HL-60 (cell line): Measurements from ENCODE around the gene EFNA3.

Experiments
- DNase-seq, 2 experiments: peaks; one replicate each; pipeline ENCODE4 v3.0.0-alpha.2; 2010 to 2020; ENCODE audit warnings: low read depth in 1 of 2, low spot score in 1 of 2
- H3K27ac ChIP-seq: fragments of 250-450 bp; sonication (Bioruptor Pico); replicated peaks from 2 replicates; pipeline ENCODE4 v1.5.1; 2020; ENCODE audit warnings: mild to moderate bottlenecking, moderate library complexity
- H3K27me3 ChIP-seq: fragments of 250-450 bp; sonication (Bioruptor Pico); 2 replicates; pipeline ENCODE4 v1.5.1; 2021; ENCODE audit warnings: mild to moderate bottlenecking, moderate library complexity; ENCODE audit not compliant: insufficient read depth, poor library complexity, severe bottlenecking
- H3K4me3 ChIP-seq: replicated peaks from 2 replicates; pipeline ENCODE4 v1.5.1; 2011; ENCODE audit warnings: mild to moderate bottlenecking, control low read depth, low read length; ENCODE audit not compliant: insufficient read depth
- GABPA ChIP-seq: IDR thresholded peaks from 2 replicates; pipeline ENCODE4 v1.6.1; 2012; ENCODE audit warnings: low read depth
- POLR2AphosphoS5 ChIP-seq: IDR thresholded peaks from 2 replicates; pipeline ENCODE4 v1.6.1; 2012; ENCODE audit warnings: low read depth
- SPI1 ChIP-seq: IDR thresholded peaks from 2 replicates; pipeline ENCODE4 v1.6.1; 2012; ENCODE audit warnings: low read depth, mild to moderate bottlenecking, borderline replicate concordance
- TF ChIP-seq, protein P1 (sequence below): IDR thresholded peaks from 2 replicates; pipeline ENCODE4 v1.6.1; 2012; ENCODE audit warnings: low read depth; ENCODE audit not compliant: insufficient replicate concordance
- TF ChIP-seq, protein P2 (sequence below): IDR thresholded peaks from one replicate; pipeline ENCODE4 v1.5.1; 2011; ENCODE audit warnings: low read length, control low read depth, inconsistent platforms; ENCODE audit not compliant: insufficient read depth

The EFNA3 gene

DNA sequence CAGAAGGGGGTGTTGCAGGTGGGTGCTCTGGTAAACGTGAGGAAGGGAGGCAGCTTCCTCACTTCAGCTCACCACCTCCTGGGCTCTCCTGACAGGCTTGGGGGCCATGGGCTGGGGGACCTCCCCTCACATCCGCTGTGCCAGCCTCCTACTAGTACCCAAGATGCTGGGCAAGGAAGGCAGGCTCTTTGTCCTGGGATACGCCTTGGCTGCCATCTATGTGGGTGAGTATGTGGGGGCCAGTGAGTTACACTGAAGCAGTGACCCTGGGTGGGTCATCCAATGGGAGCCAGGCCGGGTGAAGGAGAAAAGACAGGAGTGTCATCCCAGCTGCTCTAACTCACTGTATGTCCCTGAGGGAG is 39.3 kb upstream of the EFNA3 start:
- H3K27me3 ChIP-seq: no peaks in the 10 kb centered on the region
- TF ChIP-seq, protein P1, sequence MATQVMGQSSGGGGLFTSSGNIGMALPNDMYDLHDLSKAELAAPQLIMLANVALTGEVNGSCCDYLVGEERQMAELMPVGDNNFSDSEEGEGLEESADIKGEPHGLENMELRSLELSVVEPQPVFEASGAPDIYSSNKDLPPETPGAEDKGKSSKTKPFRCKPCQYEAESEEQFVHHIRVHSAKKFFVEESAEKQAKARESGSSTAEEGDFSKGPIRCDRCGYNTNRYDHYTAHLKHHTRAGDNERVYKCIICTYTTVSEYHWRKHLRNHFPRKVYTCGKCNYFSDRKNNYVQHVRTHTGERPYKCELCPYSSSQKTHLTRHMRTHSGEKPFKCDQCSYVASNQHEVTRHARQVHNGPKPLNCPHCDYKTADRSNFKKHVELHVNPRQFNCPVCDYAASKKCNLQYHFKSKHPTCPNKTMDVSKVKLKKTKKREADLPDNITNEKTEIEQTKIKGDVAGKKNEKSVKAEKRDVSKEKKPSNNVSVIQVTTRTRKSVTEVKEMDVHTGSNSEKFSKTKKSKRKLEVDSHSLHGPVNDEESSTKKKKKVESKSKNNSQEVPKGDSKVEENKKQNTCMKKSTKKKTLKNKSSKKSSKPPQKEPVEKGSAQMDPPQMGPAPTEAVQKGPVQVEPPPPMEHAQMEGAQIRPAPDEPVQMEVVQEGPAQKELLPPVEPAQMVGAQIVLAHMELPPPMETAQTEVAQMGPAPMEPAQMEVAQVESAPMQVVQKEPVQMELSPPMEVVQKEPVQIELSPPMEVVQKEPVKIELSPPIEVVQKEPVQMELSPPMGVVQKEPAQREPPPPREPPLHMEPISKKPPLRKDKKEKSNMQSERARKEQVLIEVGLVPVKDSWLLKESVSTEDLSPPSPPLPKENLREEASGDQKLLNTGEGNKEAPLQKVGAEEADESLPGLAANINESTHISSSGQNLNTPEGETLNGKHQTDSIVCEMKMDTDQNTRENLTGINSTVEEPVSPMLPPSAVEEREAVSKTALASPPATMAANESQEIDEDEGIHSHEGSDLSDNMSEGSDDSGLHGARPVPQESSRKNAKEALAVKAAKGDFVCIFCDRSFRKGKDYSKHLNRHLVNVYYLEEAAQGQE: no peak
- TF ChIP-seq GABPA: no peak
- no peak overlapping the region for H3K27ac ChIP-seq
- DNase-seq: no peak
- no peak overlapping the region for H3K4me3 ChIP-seq

DNA sequence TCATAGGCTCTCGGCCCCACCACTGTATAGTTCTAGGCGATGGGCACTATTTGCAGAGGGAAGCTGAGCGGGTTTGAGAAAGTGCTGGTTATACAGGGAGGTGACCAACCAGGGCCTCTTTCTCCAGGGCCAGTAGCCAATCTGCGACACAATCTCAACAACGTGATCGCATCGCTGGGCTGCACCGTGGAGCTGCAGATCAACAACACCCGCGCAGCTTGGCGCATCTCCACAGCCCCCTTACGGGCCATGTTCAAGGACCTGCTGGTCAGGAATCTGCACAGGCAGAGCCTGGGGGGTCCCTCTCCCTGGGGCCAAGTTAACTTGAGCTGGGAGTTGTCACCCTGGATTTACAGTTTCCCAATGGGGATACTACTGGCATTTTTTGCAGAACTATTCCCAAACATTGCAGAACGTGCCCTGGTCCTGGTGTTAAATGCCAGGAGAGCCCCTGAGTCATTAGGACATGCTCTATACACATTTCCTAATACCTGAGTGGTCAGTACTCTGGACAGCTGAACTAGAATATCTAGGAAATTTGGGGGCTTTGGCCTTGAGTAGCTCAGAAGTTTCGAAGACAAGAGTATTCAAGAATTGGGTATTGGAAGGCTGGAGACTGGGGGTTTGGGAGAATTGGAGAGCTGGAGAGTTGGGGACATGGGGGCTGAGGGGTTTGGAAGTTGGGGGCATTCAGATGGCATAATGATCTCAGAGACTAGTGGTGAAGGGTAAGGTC is 38.1 kb upstream of the EFNA3 start:
- TF ChIP-seq, protein P1: no peak
- TF ChIP-seq POLR2AphosphoS5: no peak
- TF ChIP-seq GABPA: no peak
- Histone ChIP-seq H3K27me3 (no peaks in the 10 kb centered on the region), H3K27ac (no peak overlapping the region), H3K4me3 (no peak overlapping the region)
- DNase-seq: no peak

DNA sequence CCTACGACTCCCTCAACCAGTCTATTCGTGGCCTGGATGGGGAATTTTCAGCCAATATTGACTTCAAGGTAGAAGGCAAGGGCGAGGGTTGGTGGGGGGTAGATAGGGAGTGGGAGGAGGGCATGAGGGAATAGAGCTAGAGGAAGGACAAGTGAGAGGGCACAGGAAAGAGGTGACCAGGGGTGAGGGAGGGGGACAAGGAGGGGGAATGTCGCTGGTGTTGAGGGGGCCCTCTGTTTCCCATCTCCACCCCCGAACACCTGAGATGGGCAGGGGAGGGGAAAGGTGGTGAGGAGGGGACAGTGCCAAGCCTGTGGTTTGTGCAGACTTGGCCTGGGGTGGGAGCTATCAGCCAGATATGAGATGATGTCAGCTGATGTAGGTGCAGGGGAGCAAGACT is 35.8 kb upstream of the EFNA3 start:
- no peak for DNase-seq

More for the DNA sequence above, 35.8 kb upstream of the EFNA3 start:
- Histone ChIP-seq H3K27ac (no peak overlapping the region), H3K27me3 (no peaks in the 10 kb centered on the region), H3K4me3 (no peak overlapping the region)
- TF ChIP-seq, protein P2, sequence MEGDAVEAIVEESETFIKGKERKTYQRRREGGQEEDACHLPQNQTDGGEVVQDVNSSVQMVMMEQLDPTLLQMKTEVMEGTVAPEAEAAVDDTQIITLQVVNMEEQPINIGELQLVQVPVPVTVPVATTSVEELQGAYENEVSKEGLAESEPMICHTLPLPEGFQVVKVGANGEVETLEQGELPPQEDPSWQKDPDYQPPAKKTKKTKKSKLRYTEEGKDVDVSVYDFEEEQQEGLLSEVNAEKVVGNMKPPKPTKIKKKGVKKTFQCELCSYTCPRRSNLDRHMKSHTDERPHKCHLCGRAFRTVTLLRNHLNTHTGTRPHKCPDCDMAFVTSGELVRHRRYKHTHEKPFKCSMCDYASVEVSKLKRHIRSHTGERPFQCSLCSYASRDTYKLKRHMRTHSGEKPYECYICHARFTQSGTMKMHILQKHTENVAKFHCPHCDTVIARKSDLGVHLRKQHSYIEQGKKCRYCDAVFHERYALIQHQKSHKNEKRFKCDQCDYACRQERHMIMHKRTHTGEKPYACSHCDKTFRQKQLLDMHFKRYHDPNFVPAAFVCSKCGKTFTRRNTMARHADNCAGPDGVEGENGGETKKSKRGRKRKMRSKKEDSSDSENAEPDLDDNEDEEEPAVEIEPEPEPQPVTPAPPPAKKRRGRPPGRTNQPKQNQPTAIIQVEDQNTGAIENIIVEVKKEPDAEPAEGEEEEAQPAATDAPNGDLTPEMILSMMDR: no peak
- TF ChIP-seq POLR2AphosphoS5: no peak
- no peak for TF ChIP-seq GABPA
- no peak for TF ChIP-seq SPI1
- TF ChIP-seq, protein P1: no peak
